Natural killer cell (primary cell): ENCODE data around the gene DENND1B. TPM values are rescaled to one million over a fixed set of nuclear protein-coding genes. Genes with fewer than 3 reads are reported as not detected.

Experiments used
- ATAC-seq, 3 donors: fragments of 150-1000 bp in 2 of 3; fragments of 200-7000 bp in 1 of 3; cut with Tn5 transposase; 1 replicate in 1 of 3; 2 replicates in 2 of 3; pipeline ENCODE4 v1.10.0; 2021; ENCODE audit warnings: mild to moderate bottlenecking in 2 of 3, moderate library complexity in 2 of 3
- DNase-seq, 2 donors: peaks; one replicate each; pipeline versions ENCODE4 v3.0.0 to v3.0.0-alpha.2; 2013 to 2021; ENCODE audit warnings: mixed read lengths in 1 of 2
- H3K27ac ChIP-seq: one replicate; pipeline ENCODE4 v1.5.1; 2013; ENCODE audit warnings: mild to moderate bottlenecking, low read length
- H3K27me3 ChIP-seq: one replicate; pipeline ENCODE4 v1.6.1; 2013; ENCODE audit warnings: low read length; ENCODE audit not compliant: control insufficient read depth, insufficient read depth
- H3K36me3 ChIP-seq: one replicate; pipeline ENCODE4 v1.6.1; 2013; ENCODE audit warnings: low read length; ENCODE audit not compliant: control insufficient read depth, insufficient read depth
- H3K4me1 ChIP-seq: one replicate; pipeline ENCODE4 v1.6.1; 2013; ENCODE audit warnings: low read length; ENCODE audit not compliant: control insufficient read depth, insufficient read depth
- H3K4me3 ChIP-seq: one replicate; pipeline ENCODE4 v1.5.1; 2013; ENCODE audit warnings: low read length
- H3K9me3 ChIP-seq: one replicate; pipeline ENCODE4 v1.6.1; 2013; ENCODE audit warnings: low read length; ENCODE audit not compliant: control insufficient read depth, insufficient read depth
- H3K27ac Mint-ChIP-seq, 2 donors: one replicate each; pipeline ENCODE4 v1.8.0; 2022; ENCODE audit warnings: mild to moderate bottlenecking in 2 of 2, mixed read lengths in 2 of 2, moderate library complexity in 1 of 2
- H3K27me3 Mint-ChIP-seq, 2 donors: one replicate each; pipeline ENCODE4 v1.8.0; 2022; ENCODE audit warnings: low read depth in 2 of 2, mixed read lengths in 2 of 2
- H3K36me3 Mint-ChIP-seq: one replicate; pipeline ENCODE4 v1.8.0; 2022; ENCODE audit warnings: mixed read lengths
- H3K4me1 Mint-ChIP-seq, 2 donors: one replicate each; pipeline ENCODE4 v1.8.0; 2022; ENCODE audit warnings: mixed read lengths in 2 of 2
- H3K4me3 Mint-ChIP-seq: one replicate; pipeline ENCODE4 v1.8.0; 2022; ENCODE audit warnings: mild to moderate bottlenecking, moderate library complexity, mixed read lengths
- H3K9me3 Mint-ChIP-seq, 2 donors: one replicate each; pipeline ENCODE4 v1.8.0; 2022; ENCODE audit warnings: mixed read lengths in 2 of 2
- WGBS: methylation state at CpG from one replicate; pipeline ENCODE4 v1.1.7; 2013; ENCODE audit warnings: missing lambda C conversion rate; ENCODE audit not compliant: insufficient coverage; 5-methylcytosine and 5-hydroxymethylcytosine counted together
- intact Hi-C: fragments of 100-400 bp; cut with micrococcal nuclease; formaldehyde crosslinking; loops from one replicate; pipeline ENCODE4 v1.14.2; 2022
- total RNA-seq, 4 donors: library from RNA; stranded (reverse); fragments of 120-200 nt in 1 of 4; gene quantifications; one replicate each; pipeline versions ENCODE4 v1.2.3 to v1.2.4, GENCODE V29; 2013 to 2022
- TF ChIP-seq, protein P1 (sequence below): fragments of 200-600 bp; IDR thresholded peaks from one replicate; pipeline ENCODE4 v1.8.0; 2022; ENCODE audit warnings: antibody characterized with exemption

Gene DENND1B
- total RNA-seq, 3 donors from 2014 or later (not counting 1 experiment from before 2014, with no cell fraction given), result 35.4 to 62.5 (median 37.5) TPM

DNA sequence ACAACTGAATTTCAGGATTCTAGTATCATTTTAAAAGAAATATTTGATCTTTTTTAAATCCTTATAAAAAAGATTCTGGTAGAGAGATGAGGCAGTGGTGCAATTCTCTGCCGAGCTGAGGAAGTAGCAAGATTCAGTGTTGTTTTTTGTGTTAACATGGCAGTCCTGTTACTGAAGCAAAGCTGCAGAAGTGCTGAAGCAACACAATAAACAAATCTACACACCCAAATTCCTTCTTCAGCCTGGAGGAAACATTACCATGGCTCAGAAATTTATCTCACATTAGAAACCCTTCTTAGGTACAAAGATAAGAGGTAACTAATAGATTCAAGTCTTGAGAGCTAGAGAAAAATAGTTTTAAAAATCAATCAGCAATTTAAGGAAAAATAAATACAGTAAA, 216.0 kb downstream of the DENND1B start:
- Mint-ChIP-seq H3K4me1 (peaks cover 5% of the 10 kb centered on the region in 2 donors), H3K36me3 (no peaks in the 10 kb centered on the region), H3K4me3 (no peak overlapping the region), H3K9me3 (no peaks in the 10 kb centered on the region), H3K27me3 (no peaks in the 10 kb centered on the region), H3K27ac (no peak overlapping the region)
- WGBS, result no CpG with 5 or more reads among the region's 1 CpG
- H3K4me1 ChIP-seq, result no peaks in the 10 kb centered on the region
- no peak overlapping the region for H3K27ac ChIP-seq
- ATAC-seq, result no peak
- TF ChIP-seq, protein P1, sequence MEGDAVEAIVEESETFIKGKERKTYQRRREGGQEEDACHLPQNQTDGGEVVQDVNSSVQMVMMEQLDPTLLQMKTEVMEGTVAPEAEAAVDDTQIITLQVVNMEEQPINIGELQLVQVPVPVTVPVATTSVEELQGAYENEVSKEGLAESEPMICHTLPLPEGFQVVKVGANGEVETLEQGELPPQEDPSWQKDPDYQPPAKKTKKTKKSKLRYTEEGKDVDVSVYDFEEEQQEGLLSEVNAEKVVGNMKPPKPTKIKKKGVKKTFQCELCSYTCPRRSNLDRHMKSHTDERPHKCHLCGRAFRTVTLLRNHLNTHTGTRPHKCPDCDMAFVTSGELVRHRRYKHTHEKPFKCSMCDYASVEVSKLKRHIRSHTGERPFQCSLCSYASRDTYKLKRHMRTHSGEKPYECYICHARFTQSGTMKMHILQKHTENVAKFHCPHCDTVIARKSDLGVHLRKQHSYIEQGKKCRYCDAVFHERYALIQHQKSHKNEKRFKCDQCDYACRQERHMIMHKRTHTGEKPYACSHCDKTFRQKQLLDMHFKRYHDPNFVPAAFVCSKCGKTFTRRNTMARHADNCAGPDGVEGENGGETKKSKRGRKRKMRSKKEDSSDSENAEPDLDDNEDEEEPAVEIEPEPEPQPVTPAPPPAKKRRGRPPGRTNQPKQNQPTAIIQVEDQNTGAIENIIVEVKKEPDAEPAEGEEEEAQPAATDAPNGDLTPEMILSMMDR, result no peak
- H3K36me3 ChIP-seq, result no peaks in the 10 kb centered on the region
- intact Hi-C loops, result no loop called here
- H3K4me3 ChIP-seq, result no peak overlapping the region
- no peaks in the 10 kb centered on the region for H3K9me3 ChIP-seq
- DNase-seq, result no peak
- no peaks in the 10 kb centered on the region for H3K27me3 ChIP-seq

GRCh38 chr1:197557302-197557701, 218.0 kb downstream of the DENND1B start:
- no CpG with 5 or more reads among the region's 1 CpG for WGBS
- ATAC-seq (no peak), DNase-seq (no peak)
- Mint-ChIP-seq H3K27ac (no peak overlapping the region), H3K27me3 (no peaks in the 10 kb centered on the region), H3K4me1 (peaks cover 5% of the 10 kb centered on the region in 2 donors), H3K4me3 (no peak overlapping the region), H3K9me3 (no peaks in the 10 kb centered on the region), H3K36me3 (no peaks in the 10 kb centered on the region)
- H3K4me3 ChIP-seq, result no peak overlapping the region
- TF ChIP-seq, protein P1, result no peak
- no peaks in the 10 kb centered on the region for H3K4me1 ChIP-seq
- no peak overlapping the region for H3K27ac ChIP-seq
- H3K9me3 ChIP-seq, result no peaks in the 10 kb centered on the region
- no peaks in the 10 kb centered on the region for H3K36me3 ChIP-seq
- intact Hi-C loops, result no loop called here
- H3K27me3 ChIP-seq, result no peaks in the 10 kb centered on the region

GRCh38 chr1:197553281-197553680, 222.0 kb downstream of the DENND1B start:
- Mint-ChIP-seq H3K4me1 (peaks cover 5% of the 10 kb centered on the region in 2 donors), H3K9me3 (no peaks in the 10 kb centered on the region), H3K36me3 (no peaks in the 10 kb centered on the region), H3K27me3 (no peaks in the 10 kb centered on the region), H3K4me3 (no peak overlapping the region), H3K27ac (no peak overlapping the region)
- H3K27me3 ChIP-seq, result no peaks in the 10 kb centered on the region
- no peak overlapping the region for H3K27ac ChIP-seq
- H3K36me3 ChIP-seq, result no peaks in the 10 kb centered on the region
- no peak for DNase-seq
- intact Hi-C loops, result no loop called here
- WGBS, result 0% methylated on average over 1 of the region's 1 CpG
- no peaks in the 10 kb centered on the region for H3K9me3 ChIP-seq
- H3K4me3 ChIP-seq, result no peak overlapping the region
- H3K4me1 ChIP-seq, result no peaks in the 10 kb centered on the region
- ATAC-seq, result no peak
- TF ChIP-seq, protein P1, result no peak

- Mint-ChIP-seq H3K27ac (no peak overlapping the region), H3K27me3 (no peaks in the 10 kb centered on the region), H3K9me3 (no peaks in the 10 kb centered on the region), H3K4me3 (no peak overlapping the region), H3K36me3 (no peaks in the 10 kb centered on the region), H3K4me1 (no peaks in the 10 kb centered on the region)
- ATAC-seq (no peak), DNase-seq (no peak)
- Histone ChIP-seq H3K4me3 (no peak overlapping the region), H3K9me3 (no peaks in the 10 kb centered on the region), H3K36me3 (peaks cover 10% of the 10 kb centered on the region), H3K27me3 (no peaks in the 10 kb centered on the region), H3K27ac (no peak overlapping the region), H3K4me1 (no peaks in the 10 kb centered on the region)
- WGBS, result 94% methylated on average over 1 of the region's 1 CpG
- intact Hi-C loops, result no loop called here
- TF ChIP-seq, protein P1, result no peak
Observed at GRCh38 chr1:197546989-197547388, 228.3 kb downstream of the DENND1B start.
